ENCODE measurements around the gene GRID1.

The GRID1 gene

DNA sequence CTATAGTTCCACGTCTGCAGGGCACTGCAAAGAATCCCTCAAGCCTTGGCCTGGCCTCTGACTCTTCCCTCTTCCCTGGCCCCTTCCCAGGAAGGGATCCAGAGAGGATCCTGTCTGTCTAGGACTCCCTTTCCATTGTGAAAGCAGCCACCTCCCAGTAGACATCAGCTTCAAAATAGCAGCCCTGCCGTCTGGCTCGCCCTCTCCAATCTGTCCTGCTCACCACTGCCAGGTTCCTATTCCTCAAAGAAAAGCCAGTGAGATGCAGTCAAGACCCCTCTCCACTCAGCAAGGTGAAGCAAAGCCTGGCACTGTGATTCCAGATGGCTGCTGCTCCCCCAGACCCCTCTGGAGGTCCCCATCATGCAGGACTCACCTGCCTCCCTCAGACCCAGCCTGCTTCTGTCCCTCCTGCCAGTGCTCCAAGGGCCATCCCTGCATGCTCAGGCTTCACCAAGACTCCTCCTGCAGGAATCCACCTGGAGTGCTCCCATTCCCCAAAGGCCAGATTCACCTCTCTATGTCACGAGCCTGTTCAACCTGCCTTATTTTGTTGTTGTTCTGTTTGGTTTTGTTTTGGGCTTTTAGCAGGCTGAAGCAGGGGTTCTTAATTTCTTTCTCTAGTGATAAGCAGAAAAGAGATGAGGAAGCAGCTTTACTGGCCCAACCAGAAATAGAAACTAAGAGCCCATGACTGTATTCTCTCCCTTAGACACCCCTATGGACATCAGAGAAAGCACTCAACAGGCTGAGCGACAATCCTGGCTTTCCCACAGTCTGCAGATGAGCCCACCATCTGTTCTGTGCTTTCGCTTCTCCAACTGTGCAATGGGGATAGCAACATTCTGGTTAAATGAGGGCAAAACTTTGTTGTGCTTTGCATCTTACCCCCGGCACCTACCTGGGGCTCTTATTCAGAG is 305.1 kb downstream of the GRID1 start:
- DNase-seq (ENCODE audit: low spot score), result no peak

DNA sequence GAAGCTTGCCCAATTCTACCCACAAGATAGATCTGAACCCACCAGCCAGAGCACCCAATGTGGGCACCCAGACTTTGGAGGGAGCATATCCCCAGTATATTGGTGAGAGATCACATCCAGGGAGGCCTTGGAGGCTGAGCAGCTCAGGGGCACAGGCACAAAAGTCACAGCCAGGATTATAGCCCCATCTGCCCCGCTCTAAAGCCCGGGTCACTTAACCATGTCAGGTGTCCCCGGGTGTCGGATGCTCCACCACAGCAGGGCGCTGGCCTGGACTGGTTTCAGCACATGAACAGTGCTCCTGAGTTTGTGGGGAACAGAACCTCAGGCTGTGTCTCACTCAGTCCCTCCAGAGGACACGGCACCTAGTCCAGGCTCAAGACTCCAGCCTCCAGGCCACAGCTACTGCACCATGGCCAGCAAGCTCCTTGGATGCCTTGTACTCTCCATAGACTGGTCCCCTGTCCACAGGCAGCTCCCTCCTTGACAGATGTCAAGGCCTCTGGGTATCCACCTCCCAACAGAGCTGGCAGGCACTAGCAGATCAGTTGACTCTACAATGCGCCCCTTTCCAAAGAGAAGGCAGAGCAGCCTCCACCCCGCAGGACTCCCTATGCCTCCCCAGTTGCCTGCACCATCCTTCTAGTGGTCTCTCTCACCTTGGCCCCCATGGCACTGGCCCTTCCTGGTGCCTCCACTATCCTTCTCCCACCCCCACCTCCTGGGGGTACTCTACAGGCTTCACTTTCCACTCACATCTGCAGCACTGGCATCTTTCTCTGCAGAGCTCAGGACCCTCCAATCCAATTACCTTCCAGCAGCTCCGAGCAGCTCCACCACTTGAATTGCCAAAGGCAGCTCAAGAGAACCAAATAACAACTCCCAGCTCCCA is 306.0 kb downstream of the GRID1 start:
- no peak for DNase-seq (ENCODE audit: low spot score)

DNA sequence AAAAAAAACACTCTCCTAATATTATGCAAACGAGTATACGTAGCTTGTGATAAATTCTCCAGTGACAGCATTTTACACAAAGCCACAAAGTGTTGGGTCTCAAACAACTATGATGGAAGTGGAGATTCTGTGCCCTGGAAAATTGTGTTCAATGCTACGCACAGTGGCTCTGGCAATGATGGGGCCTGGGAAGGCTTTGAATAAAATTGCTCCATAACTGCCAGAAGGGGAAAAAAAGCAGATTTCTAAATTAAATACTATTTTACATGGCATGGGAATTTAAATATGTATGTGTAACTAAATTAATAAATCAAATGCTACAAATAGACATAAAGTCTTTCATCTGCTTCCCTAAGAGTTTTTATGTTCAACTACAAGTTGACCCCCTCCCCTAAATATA is 306.7 kb downstream of the GRID1 start:
- DNase-seq (ENCODE audit: low spot score), result no peak

DNA sequence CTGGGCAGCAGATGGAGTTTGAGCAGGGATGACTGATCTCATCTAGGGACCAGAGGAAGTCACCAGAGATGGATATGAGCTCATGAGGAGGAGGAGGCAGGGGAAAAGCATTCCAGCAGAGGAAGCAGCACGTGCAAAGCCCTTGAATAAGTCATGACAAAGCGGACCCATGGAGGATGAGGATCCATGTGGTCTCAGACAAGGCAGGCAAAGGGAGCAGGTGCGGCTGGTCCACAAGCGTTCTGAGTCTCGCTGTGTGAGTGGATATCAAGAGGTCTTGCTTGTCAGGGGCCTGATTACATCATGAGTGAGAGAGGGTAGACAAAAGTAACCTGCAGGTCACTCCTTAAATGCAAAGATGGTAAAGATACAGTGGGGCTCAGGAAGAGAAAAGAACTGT is 307.6 kb downstream of the GRID1 start:
- no peak for DNase-seq (ENCODE audit: low spot score)

DNA sequence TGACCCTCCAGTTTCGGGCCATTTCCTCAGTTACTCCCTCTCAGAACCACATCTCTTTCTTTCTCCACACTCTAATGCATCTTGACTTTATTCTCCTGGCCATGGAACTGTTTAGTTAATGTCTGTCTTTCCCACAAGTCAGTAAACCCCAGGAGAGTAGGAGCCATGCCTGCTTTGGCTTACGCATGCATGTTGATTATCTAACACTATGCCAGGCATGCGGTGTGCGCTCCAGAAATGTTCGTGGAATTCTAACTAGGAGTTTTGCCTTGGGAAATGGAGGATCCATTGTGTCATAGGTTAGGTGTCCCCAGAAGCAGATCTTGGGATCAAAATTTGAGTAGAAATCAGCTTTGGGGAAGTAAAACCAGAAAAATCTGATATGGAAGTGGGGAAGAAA is 308.9 kb downstream of the GRID1 start:
- DNase-seq (ENCODE audit: low spot score), result no peak

DNA sequence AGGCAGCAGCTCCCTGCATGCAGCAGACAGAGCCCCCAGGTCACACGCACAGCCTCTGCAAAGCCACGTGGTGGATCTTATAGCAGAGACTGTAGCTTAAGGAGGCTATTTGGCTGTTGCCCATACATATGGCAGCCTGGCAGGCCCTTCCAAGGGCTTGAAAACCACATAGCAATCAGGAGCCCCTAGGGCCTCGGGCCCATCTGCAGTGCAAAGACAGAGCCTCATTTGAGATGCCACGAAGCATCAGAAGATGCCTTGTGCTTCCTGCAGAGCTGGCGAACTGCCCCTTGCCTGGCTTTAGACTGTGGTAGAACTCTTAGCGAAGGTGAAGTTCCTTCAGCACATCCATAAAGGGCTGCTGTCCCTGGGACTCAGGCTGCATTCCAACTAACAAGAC is 309.9 kb downstream of the GRID1 start:
- no peak for DNase-seq (ENCODE audit: low spot score)

DNA sequence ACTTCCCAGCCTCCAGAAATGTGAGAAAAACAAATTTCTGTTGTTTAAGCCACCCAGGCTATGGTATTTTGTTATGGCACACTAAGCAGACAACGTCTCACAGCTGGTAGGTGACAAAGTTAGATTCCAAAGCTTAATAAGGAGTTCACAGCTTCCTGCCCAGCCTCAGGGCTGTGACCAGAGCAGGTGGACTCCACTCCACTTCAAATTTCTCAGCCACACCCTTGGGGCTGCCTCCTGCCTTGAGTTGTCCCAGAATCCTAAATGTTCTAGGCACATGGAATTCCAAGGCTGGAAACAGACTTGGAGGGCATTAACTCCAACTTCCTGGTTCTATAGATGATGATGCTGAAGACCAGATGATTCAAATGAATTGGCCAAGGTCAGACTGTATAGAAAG is 310.7 kb downstream of the GRID1 start:
- DNase-seq (ENCODE audit: low spot score), result no peak

DNA sequence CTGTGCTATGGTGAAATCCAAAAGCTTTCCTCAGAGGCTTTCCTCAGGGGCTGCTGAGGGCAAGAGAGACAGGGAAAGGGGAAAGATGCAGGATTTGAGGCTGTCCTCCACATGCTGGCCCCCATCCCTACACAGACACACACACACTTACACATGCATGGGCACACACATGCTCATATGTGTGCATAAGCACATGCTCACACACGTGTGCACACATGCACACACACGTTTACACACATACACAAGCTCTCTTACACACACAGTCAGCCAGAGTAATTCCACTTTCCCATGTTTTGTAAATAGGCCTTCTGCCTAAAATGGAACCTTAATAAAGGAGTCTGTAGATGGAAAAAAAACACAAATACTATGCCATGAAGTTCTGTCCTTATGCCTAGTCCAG is 312.9 kb downstream of the GRID1 start:
- no peak for DNase-seq (ENCODE audit: low spot score)

DNA sequence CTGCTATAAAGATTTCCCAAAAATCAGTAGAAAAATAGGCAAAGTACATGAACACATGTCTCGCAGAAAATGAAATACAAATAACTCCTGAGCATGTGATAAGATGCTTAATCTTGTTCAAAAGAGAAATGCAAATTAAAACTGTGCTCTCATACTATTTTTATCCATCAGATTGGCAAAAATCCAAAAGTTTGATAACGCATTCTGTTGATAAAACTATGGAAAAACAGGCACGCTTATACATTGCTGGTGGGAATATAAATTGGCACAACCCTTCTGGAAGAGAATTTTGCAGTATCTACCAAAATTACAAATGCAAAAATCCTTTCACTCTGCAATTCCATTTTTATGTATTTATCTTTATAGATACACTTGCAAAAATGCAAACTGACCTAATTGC is 315.0 kb downstream of the GRID1 start:
- DNase-seq (ENCODE audit: low spot score), result no peak

DNA sequence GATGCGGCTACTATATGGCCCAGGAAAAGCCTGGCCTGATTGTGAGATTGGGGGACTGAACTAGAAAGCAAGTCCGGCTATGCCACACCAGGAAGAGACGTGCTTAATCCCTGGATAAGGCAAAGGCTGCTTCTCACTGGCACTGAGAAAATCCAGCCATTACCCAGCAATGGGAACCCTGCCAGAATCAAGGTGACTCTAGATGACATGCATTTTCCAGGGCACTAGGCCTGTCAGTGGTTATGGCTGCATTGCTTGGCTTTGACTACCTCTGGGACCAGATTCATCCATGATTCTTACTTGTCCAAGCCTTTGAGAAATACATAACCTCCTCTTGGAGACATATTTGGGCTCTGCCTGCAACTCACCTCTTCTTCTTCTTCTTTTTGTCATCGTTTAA is 317.2 kb downstream of the GRID1 start:
- DNase-seq (ENCODE audit: low spot score), result no peak

DNA sequence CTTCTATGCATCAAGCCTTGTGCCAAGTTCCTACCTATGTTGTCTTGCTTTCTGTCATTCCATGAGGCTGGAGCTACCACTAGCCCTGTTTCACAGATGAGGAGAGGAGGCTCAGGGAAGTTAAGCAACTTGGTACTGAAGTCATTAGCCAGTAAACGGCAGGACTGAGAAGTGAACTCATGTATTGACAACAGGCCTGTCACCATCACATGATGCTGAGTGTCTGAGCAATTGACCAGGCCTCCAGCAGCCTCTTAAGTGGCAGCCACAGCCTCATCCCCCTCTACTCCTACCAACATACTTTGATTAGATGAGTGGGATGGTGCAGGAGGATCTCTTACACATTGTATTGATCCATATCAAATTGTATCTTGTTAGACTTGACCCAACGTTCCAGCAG is 317.6 kb downstream of the GRID1 start:
- no peak for DNase-seq (ENCODE audit: low spot score)

DNA sequence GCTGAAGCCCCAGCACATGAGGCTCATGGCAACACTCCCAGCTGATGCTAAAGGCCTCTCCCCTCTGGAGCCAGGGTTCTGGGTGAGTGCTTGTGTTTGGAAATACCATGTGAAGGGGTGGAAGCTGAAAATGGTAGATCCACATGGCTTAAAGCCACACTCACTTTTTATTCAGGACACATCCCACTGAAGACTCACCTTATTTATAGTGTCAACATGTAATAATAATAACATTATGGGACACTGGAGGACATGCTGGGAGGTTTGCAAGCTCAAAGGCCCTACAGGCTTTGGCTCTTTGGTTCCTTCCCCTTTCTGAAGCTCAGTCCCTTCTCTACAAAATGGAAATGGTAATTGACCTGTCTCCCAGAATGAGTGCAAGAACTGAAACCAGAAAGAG is 318.0 kb downstream of the GRID1 start:
- DNase-seq (ENCODE audit: low spot score), result no peak

DNA sequence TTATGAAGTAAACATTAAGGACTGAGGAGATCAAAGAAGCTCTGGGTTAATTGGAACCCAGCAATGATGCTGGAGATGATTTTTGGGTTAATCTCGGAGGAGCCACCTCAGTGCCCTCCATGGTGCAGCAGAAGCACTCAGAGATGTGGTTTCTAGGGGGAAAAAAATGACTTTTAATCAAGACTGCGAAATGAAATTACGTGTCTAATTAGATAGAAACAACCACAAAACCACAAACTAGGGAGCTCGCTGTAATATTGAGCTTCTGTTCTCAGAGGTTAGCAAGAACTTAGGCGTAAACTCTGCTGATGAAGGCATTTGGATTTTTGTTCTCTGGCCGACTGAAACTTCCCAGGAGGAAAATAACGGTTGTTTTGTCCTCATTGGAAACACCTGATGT is 319.0 kb downstream of the GRID1 start:
- no peak for DNase-seq (ENCODE audit: low spot score)

DNA sequence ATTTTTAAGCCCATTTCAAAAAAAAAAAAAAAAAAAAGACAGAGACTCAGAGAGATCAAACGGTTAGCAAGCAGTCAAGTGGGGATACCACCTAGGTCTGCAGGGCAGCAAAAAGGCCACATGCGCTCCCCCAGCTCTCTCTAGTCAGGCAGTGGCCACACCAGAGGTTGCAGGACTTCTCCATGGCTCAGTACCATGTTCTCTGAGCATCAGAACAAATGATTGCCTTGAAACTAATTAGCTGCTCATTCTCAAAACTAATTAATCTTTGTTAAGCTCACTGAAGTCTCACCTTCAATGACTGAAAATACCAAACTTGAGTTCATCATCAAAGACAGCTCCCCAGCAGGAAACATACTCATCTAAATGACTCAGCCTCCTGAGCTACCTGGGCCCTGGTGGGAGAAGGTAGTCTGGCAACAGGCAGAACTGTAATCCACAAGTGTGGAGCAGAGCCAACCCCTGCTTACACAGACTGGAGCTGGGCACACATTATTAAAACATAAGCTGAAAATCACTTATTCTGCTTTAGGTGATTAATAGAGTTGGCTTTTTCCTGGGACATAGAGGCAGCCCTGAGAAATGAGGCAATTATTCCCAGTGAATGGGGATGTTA is 319.6 kb downstream of the GRID1 start:
- no peak for DNase-seq (ENCODE audit: low spot score)

DNA sequence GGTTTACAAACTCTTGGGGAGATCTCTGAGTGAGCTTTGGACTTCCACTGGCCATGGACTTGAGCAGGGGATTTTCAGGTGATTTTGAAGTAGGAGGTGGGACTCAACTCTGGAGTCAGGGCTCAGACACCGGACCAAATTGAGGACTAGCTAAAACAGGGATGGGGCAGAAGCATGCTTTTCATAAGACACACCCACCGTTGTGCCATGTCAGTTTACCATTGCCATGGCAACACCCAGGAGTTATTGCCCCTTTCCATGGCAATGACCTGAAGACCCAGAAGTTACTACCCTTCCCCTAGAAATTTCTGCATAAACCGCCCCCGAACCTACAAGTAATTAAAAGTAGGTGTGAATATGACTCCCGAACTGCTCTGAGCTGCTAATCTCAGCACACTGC is 320.7 kb downstream of the GRID1 start:
- DNase-seq (ENCODE audit: low spot score), result no peak

DNA sequence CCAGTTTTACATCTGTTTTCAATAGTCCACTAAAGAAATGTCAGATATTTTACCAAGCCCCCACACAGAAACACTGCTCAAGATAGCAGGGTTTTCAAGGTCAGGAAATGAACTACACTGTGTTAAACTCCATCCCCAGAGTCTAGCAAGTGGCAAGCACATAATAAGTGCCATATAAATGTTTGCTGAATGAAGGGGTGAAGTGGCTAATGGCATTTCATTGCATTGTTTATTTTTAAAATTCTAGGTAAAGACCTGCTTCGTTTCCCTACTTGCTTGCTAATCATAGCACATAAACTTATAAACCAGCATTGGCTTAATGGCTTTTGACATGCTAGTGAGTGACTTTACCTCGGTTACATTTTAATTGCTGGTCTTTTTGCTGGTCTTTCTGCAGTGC is 322.6 kb downstream of the GRID1 start:
- no peak for DNase-seq (ENCODE audit: low spot score)

DNA sequence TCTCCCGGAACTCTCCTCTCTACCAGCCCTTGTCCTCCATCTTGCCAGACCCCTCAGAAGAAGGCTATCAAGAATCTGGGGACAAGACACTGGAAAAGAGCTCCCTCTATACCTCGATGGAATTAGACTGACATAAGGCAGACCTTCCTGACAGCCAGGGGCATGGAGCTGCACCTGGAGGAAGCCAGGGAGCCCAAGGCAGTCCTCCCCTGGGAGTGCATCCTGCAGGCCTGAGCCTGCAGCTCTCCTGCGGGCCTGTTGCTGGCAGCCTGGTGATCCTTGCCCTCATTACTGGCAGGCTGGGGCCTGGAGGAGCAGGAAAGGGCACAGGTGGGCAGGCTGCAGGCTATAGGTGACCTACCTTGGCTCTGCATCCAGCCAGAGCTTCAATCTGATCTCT is 323.4 kb downstream of the GRID1 start:
- no peak for DNase-seq (ENCODE audit: low spot score)

DNA sequence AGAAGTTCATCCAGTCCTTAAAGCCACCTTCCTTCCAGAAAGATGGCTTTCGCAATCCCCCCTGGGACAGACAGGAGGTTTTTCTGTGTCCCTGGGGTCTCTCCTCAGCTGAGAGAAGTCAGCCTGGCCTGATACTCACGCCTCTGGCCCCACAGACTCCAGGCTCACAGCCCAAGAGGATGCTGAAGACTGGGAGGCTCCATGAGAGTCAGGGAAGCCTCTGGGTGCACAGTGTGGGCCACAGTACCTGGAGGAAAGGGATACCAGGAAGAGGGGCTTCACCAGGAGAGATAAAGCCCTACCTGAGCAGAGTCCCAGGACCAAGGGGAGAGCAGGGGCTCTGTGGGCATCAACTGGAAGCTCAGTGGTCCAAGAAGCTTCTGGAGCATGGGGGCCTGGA is 324.4 kb downstream of the GRID1 start:
- no peak for DNase-seq (ENCODE audit: low spot score)

DNA sequence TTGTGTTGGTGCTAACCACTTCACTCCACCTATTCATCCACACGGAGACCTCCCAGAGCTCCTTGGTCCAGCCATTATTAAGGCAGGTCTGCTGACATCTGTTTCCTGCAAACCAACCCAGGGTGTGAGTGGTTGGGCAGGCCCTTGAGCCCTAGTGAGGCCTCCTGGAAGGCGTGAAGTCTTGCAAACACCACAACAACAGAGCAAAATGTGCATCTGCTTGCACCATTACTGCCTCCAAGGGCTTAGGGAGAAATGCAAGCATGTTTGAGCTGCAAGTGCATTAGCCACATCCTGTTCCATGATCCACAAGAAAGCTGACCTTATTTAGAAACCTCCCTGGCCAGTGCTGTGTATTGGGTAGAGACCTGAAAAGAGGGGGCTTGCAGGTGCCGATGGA is 325.5 kb downstream of the GRID1 start:
- no peak for DNase-seq (ENCODE audit: low spot score)

DNA sequence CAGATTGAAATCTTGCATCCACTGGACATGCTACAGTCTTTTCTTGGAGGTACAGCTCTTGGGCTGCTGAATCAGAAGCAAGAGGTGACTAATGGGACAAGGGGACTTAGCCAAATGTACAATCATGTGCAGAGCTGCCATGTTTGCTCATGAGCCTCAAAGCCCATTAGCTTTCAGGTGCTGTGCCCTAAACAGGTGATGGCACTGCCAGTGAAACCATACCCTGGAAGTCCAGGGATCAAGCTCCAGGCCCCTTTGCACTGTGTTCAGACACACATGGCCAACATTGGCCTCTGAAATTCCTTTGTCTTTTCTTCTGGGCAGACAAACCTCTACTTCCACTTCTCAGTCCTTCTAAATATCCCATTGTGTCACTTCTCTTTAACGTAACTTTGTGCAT is 328.2 kb downstream of the GRID1 start:
- no peak for DNase-seq (ENCODE audit: low spot score)

DNA sequence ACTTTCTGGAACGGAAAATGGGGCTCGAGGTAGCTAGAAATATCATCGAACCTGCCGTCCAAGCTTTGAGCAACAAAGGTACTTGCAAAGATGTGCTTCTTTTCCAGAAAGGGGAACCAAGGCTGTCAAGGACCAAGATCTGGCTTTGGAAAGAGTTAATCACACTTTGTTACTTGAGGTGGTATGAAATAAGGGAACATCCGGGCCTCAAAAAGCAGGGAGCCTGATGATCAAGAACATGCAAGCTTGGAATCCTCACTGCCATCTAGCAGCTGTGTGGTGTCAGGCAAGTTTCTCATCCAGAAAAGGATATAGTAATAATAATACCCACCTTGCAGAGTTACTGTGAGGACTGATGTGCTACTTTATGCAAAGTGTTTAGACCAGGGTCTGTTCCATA is 329.5 kb downstream of the GRID1 start:
- DNase-seq (ENCODE audit: low spot score), result no peak

DNA sequence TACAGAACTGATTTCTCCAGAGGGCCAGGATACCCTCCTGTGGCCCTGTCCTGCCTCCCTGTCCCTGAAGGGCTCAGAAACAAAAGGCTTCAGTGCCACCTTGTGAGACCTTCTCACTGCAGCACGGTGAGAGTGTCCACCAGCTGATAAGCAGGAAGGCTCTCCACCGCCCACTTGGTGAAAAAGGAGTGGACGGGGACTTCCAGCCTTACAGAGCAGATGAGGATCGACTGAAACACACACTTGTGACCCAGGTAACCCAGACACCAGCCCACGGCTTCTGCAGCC is 330.1 kb downstream of the GRID1 start:
- no peak for DNase-seq (ENCODE audit: low spot score)

All from germinal center (tissue), 1 donor.